ENCODE measurements around the gene CHD3.

GRCh38 chr17:7940743-7941142, 52.2 kb downstream of the CHD3 start:
- TF ChIP-seq POLR2AphosphoS5 (IDR thresholded peaks at IDR 0.05; ENCODE audit: low read depth, low read length) (no peak), POLR2A (IDR thresholded peaks at IDR 0.05; ENCODE audit: low read depth, low read length) (no peak), TAF1 (IDR thresholded peaks at IDR 0.05; ENCODE audit: borderline replicate concordance, low read depth, low read length) (no peak)

Data from GM12892 (cell line).